SK-N-SH treated with all-trans-retinoic acid at 6 μM for 48 hours (cell line): ENCODE results near the gene SERTAD2.

Source experiments
- ATAC-seq: fragments of 200-7000 bp; cut with Tn5 transposase; 3 replicates; pipeline ENCODE4 v1.9.1; 2020; ENCODE audit warnings: mild to moderate bottlenecking, moderate library complexity
- BACH2 ChIP-seq: fragments of 250-450 bp; sonication (Bioruptor Pico); IDR thresholded peaks from 2 replicates; pipeline ENCODE4 v1.9.0; 2021; ENCODE audit warnings: mild to moderate bottlenecking, borderline replicate concordance
- CSDC2 ChIP-seq: fragments of 250-450 bp; sonication (Bioruptor Pico); IDR thresholded peaks from 2 replicates; pipeline ENCODE4 v1.5.0; 2020; ENCODE audit warnings: mild to moderate bottlenecking, moderate library complexity
- ESRRG ChIP-seq: fragments of 250-450 bp; sonication (Bioruptor Pico); IDR thresholded peaks from 2 replicates; pipeline ENCODE4 v1.6.1; 2021; ENCODE audit warnings: mild to moderate bottlenecking
- GLIS3 ChIP-seq: fragments of 250-450 bp; sonication (Bioruptor Pico); IDR thresholded peaks from 2 replicates; pipeline ENCODE4 v1.5.0; 2020; ENCODE audit warnings: mild to moderate bottlenecking, moderate library complexity
- OSR1 ChIP-seq: fragments of 250-450 bp; sonication (Bioruptor Pico); IDR thresholded peaks from 2 replicates; pipeline ENCODE4 v1.8.0; 2022; ENCODE audit warnings: moderate library complexity, mild to moderate bottlenecking, inconsistent platforms
- PATZ1 ChIP-seq: fragments of 250-450 bp; sonication (Bioruptor Pico); IDR thresholded peaks from 2 replicates; pipeline ENCODE4 v1.8.0; 2020; ENCODE audit warnings: mild to moderate bottlenecking, moderate library complexity, borderline replicate concordance
- POU6F1 ChIP-seq: fragments of 250-450 bp; sonication (Bioruptor Pico); IDR thresholded peaks from 2 replicates; pipeline ENCODE4 v1.8.0; 2021; ENCODE audit warnings: low read depth, mild to moderate bottlenecking, moderate library complexity, borderline replicate concordance
- PPARA ChIP-seq: fragments of 250-450 bp; sonication (Bioruptor Pico); IDR thresholded peaks from 2 replicates; pipeline ENCODE4 v1.5.0; 2020; ENCODE audit warnings: mild to moderate bottlenecking, borderline replicate concordance
- RARB ChIP-seq: fragments of 250-450 bp; sonication (Bioruptor Pico); IDR thresholded peaks from 2 replicates; pipeline ENCODE4 v1.8.0; 2021; ENCODE audit warnings: mild to moderate bottlenecking, moderate library complexity
- SNAI2 ChIP-seq: fragments of 250-450 bp; sonication (Bioruptor Pico); IDR thresholded peaks from 2 replicates; pipeline ENCODE4 v1.5.0; 2020; ENCODE audit warnings: mild to moderate bottlenecking, moderate library complexity
- TCF4 ChIP-seq: fragments of 250-450 bp; sonication (Bioruptor Pico); IDR thresholded peaks from 2 replicates; pipeline ENCODE4 v1.8.0; 2021; ENCODE audit warnings: mild to moderate bottlenecking, moderate library complexity, borderline replicate concordance
- TOX ChIP-seq: fragments of 250-450 bp; sonication (Bioruptor Pico); IDR thresholded peaks from 2 replicates; pipeline ENCODE4 v1.8.0; 2021; ENCODE audit warnings: mild to moderate bottlenecking, moderate library complexity, borderline replicate concordance
- TSHZ2 ChIP-seq: fragments of 250-450 bp; sonication (Bioruptor Pico); IDR thresholded peaks from 2 replicates; pipeline ENCODE4 v1.5.0; 2020; ENCODE audit warnings: mild to moderate bottlenecking, moderate library complexity
- ZC3H10 ChIP-seq: fragments of 250-450 bp; sonication (Bioruptor Pico); IDR thresholded peaks from 2 replicates; pipeline ENCODE4 v1.5.1; 2021; ENCODE audit warnings: mild to moderate bottlenecking, moderate library complexity
- ZFP3 ChIP-seq: fragments of 250-450 bp; sonication (Bioruptor Pico); IDR thresholded peaks from 2 replicates; pipeline ENCODE4 v1.5.0; 2020; ENCODE audit warnings: mild to moderate bottlenecking, moderate library complexity
- ZFP30 ChIP-seq: fragments of 450-650 bp; formaldehyde crosslinking; IDR thresholded peaks from 2 replicates; pipeline ENCODE4 v1.5.0; 2022; ENCODE audit warnings: mild to moderate bottlenecking, moderate library complexity
- ZNF565 ChIP-seq: fragments of 450-650 bp; formaldehyde crosslinking; conservative IDR thresholded peaks from 2 replicates; pipeline ENCODE4 v1.5.0; 2020; ENCODE audit warnings: low read depth, mild to moderate bottlenecking, moderate library complexity
- ZNF70 ChIP-seq: fragments of 450-650 bp; formaldehyde crosslinking; IDR thresholded peaks from 2 replicates; pipeline ENCODE4 v1.5.0; 2020; ENCODE audit warnings: mild to moderate bottlenecking, moderate library complexity
- ZNF8 ChIP-seq: fragments of 450-650 bp; formaldehyde crosslinking; IDR thresholded peaks from 2 replicates; pipeline ENCODE4 v1.5.0; 2020; ENCODE audit warnings: mild to moderate bottlenecking, moderate library complexity
- TF ChIP-seq, protein P1 (sequence below): fragments of 250-450 bp; sonication (Bioruptor Pico); IDR thresholded peaks from 2 replicates; pipeline ENCODE4 v1.5.1; 2021; ENCODE audit warnings: mild to moderate bottlenecking, moderate library complexity

Gene SERTAD2

GRCh38 chr2:64659252-64659651 is 5.5 kb upstream of the SERTAD2 start:
- no peak for TF ChIP-seq TOX (CRISPR knock-in tag)
- ATAC-seq: no peak

DNA sequence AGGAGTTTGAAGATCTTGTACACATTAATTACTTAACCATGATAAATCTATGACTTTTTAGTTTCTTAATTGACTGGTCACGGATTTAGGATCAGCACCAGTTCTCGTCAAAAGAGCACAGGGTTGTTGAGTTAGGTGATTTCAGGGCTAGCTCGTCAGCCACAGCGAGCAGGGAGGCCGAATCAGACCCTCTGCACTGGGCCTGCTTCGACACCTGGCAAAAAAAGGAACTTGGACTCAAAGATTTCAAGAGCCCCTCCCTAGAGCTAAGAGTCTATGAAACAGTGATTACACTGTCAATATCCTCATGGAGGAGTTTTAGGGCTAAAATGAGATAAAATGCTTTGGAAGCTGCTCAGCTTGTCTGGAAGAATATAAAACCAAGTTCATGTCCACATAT is 4.6 kb upstream of the SERTAD2 start:
- ATAC-seq: no peak
- no peak for TF ChIP-seq BACH2 (CRISPR knock-in tag)
- no peak for TF ChIP-seq OSR1
- TF ChIP-seq ZNF70 (CRISPR knock-in tag): no peak
- no peak for TF ChIP-seq PPARA (CRISPR knock-in tag)

GRCh38 chr2:64657411-64657810 is 3.7 kb upstream of the SERTAD2 start:
- ATAC-seq: no peak
- TF ChIP-seq POU6F1 (CRISPR knock-in tag) (no peak), CSDC2 (CRISPR knock-in tag) (no peak), ZFP3 (CRISPR knock-in tag) (no peak), TSHZ2 (no peak)
- TF ChIP-seq, protein P1, sequence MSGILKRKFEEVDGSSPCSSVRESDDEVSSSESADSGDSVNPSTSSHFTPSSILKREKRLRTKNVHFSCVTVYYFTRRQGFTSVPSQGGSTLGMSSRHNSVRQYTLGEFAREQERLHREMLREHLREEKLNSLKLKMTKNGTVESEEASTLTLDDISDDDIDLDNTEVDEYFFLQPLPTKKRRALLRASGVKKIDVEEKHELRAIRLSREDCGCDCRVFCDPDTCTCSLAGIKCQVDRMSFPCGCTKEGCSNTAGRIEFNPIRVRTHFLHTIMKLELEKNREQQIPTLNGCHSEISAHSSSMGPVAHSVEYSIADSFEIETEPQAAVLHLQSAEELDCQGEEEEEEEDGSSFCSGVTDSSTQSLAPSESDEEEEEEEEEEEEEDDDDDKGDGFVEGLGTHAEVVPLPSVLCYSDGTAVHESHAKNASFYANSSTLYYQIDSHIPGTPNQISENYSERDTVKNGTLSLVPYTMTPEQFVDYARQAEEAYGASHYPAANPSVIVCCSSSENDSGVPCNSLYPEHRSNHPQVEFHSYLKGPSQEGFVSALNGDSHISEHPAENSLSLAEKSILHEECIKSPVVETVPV: no peak

GRCh38 chr2:64656379-64656778 is 2.7 kb upstream of the SERTAD2 start:
- TF ChIP-seq ZFP30 (CRISPR knock-in tag): no peak
- TF ChIP-seq, protein P1: no peak
- no peak for TF ChIP-seq TCF4 (CRISPR knock-in tag)
- TF ChIP-seq TOX (CRISPR knock-in tag): no peak
- TF ChIP-seq ZNF565: no peak
- TF ChIP-seq ZC3H10: no peak
- no peak for TF ChIP-seq PATZ1 (CRISPR knock-in tag)
- no peak for TF ChIP-seq ESRRG
- TF ChIP-seq PPARA (CRISPR knock-in tag): no peak
- TF ChIP-seq GLIS3 (CRISPR knock-in tag): no peak
- no peak for TF ChIP-seq ZNF8 (CRISPR knock-in tag)
- ATAC-seq: no peak

- no peak for ATAC-seq
- TF ChIP-seq PATZ1 (CRISPR knock-in tag) (no peak), ZNF565 (no peak), CSDC2 (CRISPR knock-in tag) (no peak), ZFP30 (CRISPR knock-in tag) (no peak), PPARA (CRISPR knock-in tag) (no peak), ESRRG (no peak), OSR1 (no peak), POU6F1 (CRISPR knock-in tag) (no peak), SNAI2 (CRISPR knock-in tag) (no peak), RARB (CRISPR knock-in tag) (no peak)
- TF ChIP-seq, protein P1: no peak
Observed at GRCh38 chr2:64655873-64656272, 2.2 kb upstream of the SERTAD2 start.
